Stimulated activated CD4-positive, alpha-beta T cell treated with anti-CD3 and anti-CD28 coated beads, Interleukin-1b, Interleukin-23, amount 100 ng/mL, for 1 hour (primary cell): Measurements from ENCODE around the gene FBXO34.
A peak's percentile ranks its signal among the peaks of the same experiment; 100 is the strongest.

Experiments used
- DNase-seq, 2 donors: peaks; one replicate each; pipeline ENCODE4 v3.0.0-alpha.2; 2020; ENCODE audit warnings: low read depth in 2 of 2

Gene FBXO34

GRCh38 chr14:55270832-55271571 is at the start of gene FBXO34:
Gene FBXO34, plus strand, starts transcription at chr14:55271421. Its CDS starts 78,970 bp downstream, at chr14:55350391.
- peak; percentile 99 to 100 for DNase-seq

GRCh38 chr14:55221968-55222367 is 49.3 kb upstream of the FBXO34 start:
- DNase-seq, result no peak

- DNase-seq, result no peak
Measured at GRCh38 chr14:55223364-55223763, 47.9 kb upstream of the FBXO34 start.

GRCh38 chr14:55228261-55228660 is 43.0 kb upstream of the FBXO34 start:
- DNase-seq, result no peak

- DNase-seq, result no peak
Measured at GRCh38 chr14:55233591-55233990, 37.6 kb upstream of the FBXO34 start.

- no peak for DNase-seq
Measured at GRCh38 chr14:55238019-55238680, 33.1 kb upstream of the FBXO34 start.

- no peak for DNase-seq
Measured at GRCh38 chr14:55239320-55239719, 31.9 kb upstream of the FBXO34 start.

GRCh38 chr14:55240526-55241178 is 30.6 kb upstream of the FBXO34 start:
- no peak for DNase-seq

- DNase-seq, result no peak
Measured at GRCh38 chr14:55241673-55242072, 29.5 kb upstream of the FBXO34 start.

- no peak for DNase-seq
Measured at GRCh38 chr14:55243386-55243785, 27.8 kb upstream of the FBXO34 start.

- DNase-seq, result no peak
Measured at GRCh38 chr14:55243813-55244212, 27.4 kb upstream of the FBXO34 start.

GRCh38 chr14:55245657-55246268 is 25.5 kb upstream of the FBXO34 start:
- DNase-seq, result no peak

- DNase-seq, result no peak
Measured at GRCh38 chr14:55248411-55248810, 22.8 kb upstream of the FBXO34 start.

GRCh38 chr14:55249423-55249822 is 21.8 kb upstream of the FBXO34 start:
- no peak for DNase-seq

GRCh38 chr14:55253276-55253675 is 17.9 kb upstream of the FBXO34 start:
- DNase-seq, result no peak

- DNase-seq, result no peak
Measured at GRCh38 chr14:55254581-55254980, 16.6 kb upstream of the FBXO34 start.

GRCh38 chr14:55255979-55256378 is 15.2 kb upstream of the FBXO34 start:
- DNase-seq, result no peak

GRCh38 chr14:55256586-55256985 is 14.6 kb upstream of the FBXO34 start:
- DNase-seq, result no peak

- DNase-seq, result no peak
Measured at GRCh38 chr14:55265197-55265596, 6.0 kb upstream of the FBXO34 start.

GRCh38 chr14:55267820-55268219 is 3.4 kb upstream of the FBXO34 start:
- DNase-seq, result no peak

GRCh38 chr14:55271572-55272298 is 514 bp downstream of the FBXO34 start:
- DNase-seq, result no peak

GRCh38 chr14:55272387-55272786 is 1.2 kb downstream of the FBXO34 start:
- DNase-seq, result no peak
